SH-SY5Y (cell line): ENCODE results near the gene ADCY5.

Experiments
- GATA2 ChIP-seq: IDR thresholded peaks from 2 replicates; pipeline ENCODE4 v1.6.1; 2011; ENCODE audit warnings: mild to moderate bottlenecking, low read depth, low read length
- GATA3 ChIP-seq: IDR thresholded peaks from 2 replicates; pipeline ENCODE4 v1.6.1; 2011; ENCODE audit warnings: low read depth, mild to moderate bottlenecking, low read length, moderate library complexity

Gene ADCY5

DNA sequence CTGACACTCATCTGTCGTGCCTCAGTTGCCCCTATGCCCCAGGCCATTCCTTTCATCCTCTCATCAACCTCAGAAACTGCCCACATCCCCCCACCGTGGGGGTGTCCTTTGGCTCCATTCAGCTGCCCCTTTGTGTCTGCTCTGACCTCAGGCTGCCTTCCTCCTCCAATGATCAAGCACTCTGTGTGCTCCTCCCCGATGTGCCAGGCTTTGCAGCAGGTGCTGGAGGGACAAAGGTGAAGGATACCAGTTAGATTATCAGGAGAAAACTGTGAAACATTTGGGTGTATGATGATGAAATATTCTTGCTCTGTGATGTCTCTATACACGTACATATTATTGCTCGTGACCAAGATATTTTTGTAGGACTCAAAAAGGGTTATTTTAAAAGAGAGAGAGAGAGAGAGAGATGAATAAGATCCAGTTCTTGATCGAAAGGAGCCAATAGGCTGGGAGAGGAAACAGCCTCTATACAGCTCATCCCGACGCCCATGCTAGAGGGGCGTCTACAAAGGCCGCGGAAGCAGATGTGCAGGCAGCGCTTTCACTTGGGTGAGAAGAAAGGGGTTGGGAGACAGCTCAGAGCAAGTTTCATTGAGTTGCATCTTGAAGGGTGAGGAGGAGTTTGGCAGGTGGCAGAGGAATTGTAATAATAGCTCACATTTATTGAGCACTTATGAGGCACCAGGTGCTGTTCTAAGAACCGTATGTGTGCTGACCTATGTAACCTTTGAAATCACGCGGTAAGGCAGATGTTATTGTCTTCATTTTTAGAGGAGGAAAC lies 28.3 kb upstream of the ADCY5 start:
- TF ChIP-seq GATA2: no peak
- no peak for TF ChIP-seq GATA3

DNA sequence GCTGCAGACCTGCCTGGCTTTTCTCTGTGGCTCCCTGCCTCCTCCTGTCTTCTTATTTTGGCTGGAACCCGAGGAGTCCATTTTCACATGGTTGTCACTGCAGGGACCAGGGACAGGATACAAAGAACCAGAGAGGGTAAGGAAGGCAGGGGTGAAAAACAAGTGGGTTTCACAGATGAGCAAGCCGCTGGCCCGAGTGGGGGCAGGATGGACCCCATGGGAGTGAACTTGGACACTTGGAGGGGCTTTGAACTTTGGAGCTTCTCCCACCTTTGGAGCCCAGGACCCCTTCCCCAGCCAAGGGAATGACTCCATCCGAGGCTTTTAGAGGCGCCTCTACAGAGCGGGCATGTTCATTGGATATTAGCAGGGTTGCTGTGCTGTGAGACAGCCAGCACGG lies 26.9 kb upstream of the ADCY5 start:
- no peak for TF ChIP-seq GATA2
- no peak for TF ChIP-seq GATA3

DNA sequence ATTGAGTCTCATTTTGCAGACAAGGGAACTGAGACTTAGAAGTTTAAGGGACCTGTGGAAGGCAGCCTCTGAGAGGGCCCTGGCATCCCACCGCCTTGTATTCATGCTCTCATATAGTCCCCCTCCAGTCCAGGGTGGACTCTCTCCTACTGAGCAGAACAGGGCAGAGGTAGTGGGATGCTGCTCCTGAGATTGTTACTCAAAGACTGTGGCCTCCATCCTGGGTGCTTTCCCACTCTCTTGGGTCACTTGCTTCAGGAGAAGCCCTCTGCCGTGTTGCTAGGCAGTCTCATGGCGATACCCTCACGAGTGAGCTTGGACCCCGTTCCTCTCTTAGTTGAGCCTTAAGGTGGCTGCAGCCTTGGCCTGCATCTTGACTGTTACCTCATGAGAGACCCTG lies 22.2 kb upstream of the ADCY5 start:
- no peak for TF ChIP-seq GATA3
- TF ChIP-seq GATA2: no peak

DNA sequence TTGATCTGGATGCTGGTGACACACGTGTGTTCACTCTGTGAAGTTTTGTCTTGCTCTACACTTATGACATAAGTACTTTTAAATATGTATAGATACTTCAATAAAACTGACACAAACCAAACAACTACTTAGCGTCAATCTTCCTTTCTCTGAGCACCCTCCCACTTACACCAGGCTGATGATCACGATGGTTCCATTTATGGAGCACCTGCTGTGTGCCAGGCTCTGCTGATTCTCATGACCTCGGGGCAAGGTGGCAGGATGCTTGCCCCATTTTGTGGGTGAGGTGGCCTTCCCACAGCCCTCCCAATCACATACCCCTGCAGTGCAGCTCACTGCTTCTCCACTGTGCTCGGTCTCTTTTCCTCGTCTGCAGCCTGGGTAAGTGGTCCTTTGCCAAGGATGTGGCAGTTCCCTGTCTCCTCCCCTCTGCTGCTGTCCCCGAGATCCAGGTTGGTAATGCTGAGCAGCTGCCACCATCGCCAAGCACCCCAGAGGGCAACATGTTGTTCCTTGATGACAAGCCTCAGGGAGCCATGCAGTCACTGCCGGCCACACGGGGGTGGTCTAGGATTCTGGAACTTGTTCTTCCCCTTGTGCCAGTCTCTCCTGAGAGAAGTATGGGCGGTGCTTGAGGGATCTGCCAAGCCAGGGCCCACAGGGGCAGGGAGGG lies 20.6 kb upstream of the ADCY5 start:
- TF ChIP-seq GATA2 (no peak), GATA3 (no peak)

DNA sequence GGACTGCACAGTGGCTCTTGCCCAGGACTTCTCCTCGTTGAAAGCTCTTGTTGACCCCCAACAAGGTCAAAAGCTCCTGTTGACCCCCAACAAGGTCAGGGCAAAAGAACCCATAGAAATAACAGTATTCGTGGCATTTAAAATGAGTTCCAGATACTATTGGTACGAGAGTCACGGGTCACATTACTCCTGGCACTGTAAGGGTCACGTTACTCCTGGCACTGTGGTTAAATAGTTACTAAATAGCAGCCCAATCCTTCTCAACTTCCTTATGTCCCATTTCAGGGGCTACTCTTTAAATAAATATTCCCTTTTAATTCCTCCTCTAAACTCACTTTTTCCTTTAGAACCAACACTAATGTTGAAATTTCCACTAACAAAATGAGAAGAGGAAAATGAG lies 18.2 kb upstream of the ADCY5 start:
- no peak for TF ChIP-seq GATA3
- no peak for TF ChIP-seq GATA2

DNA sequence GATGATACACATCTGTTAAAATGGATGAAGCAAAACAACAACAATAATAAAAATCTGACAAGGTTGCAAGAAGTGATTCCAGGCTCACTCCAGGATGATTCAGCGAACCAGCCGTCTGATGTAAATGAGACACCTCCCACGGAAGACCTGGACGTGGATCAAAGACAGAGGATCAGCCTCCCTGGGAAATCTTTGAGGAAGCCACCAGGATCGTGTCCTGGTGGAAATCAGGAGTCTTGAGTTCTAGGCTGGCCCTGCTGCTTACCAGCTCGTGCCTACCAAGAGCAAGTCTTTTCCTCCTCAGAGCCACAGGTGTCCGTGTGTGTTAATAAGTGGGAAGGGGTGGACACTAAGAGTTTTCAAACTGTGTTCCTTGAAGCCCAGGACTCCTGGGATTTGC lies 15.3 kb upstream of the ADCY5 start:
- TF ChIP-seq GATA3 (no peak), GATA2 (no peak)

DNA sequence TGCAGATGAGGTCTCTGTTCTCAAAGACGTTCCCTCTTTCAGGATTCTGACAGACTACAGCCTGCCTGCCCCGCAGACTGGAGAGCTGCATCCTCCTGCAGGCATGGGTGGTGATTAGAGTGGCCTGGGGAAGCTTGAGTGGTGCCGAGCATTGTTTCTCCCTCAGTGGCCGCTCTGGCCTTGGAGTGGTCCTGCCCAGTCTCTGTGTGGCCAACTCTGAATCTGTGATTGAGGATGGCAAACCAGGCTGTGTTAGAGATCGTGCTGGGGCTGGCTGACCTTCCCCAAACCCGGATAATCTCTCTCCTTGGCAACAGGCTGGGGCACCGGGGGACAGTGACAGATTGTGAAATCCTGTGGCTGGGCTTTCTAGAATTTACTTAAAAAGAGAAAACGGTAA lies 11.0 kb upstream of the ADCY5 start:
- TF ChIP-seq GATA3 (no peak), GATA2 (no peak)

DNA sequence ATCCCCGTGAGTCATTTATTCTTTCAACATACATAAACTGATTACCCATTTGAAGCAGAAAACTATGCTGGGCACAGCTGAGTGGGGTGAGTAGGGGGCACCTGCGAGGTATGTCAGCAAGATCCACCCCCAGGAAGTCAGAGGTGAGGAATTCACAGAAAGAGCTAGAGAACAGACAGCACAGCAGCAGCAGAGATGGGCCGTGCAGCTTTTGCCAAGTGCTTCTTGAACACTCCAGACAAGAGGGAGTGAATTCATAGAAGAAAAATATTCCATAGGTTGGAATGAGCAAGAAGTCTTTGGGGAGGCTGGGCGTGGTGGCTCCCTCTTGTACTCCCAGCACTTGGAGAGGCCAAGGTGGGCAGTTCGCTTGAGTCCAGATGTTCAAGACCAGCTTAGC lies 9.4 kb upstream of the ADCY5 start:
- TF ChIP-seq GATA2 (no peak), GATA3 (no peak)

DNA sequence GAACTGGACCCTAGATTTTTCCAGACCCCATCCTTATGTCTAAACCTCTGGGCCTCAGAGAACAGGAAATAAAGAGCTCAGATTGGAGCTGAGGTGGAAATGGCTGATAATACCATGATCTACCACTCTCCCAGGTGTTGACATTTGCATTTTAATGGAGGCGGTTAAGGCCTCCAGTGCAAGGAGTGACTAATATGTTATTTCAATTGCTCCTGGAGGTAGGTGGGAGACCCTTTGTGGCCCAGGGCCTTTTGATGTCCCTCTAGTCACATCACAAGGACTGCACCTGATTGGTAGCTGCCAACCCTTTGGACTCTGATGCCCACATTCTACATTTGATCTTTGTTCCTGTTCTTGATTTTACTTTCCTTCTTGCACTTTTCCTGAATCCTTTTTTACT lies 9.0 kb upstream of the ADCY5 start:
- TF ChIP-seq GATA3: no peak
- no peak for TF ChIP-seq GATA2

DNA sequence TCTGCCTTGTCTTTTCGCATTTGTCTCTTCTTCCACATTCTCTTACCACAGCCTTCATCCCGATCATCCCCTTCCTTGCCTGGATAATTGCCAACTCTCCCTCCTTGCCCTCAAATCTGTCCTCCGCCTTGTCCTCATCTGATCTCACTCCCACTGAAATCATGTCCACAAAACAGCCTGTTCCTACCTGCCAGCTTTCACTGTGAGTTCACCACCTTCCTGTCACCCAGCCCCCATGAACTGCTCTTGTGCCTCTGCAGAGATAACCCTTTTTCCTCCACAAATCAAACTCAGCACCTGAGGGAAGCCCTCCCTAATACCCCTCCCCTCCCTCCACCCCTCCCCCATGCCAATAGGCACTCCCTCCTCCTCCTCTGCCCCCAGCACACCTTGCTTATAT lies 4.8 kb upstream of the ADCY5 start:
- TF ChIP-seq GATA2 (no peak), GATA3 (no peak)

DNA sequence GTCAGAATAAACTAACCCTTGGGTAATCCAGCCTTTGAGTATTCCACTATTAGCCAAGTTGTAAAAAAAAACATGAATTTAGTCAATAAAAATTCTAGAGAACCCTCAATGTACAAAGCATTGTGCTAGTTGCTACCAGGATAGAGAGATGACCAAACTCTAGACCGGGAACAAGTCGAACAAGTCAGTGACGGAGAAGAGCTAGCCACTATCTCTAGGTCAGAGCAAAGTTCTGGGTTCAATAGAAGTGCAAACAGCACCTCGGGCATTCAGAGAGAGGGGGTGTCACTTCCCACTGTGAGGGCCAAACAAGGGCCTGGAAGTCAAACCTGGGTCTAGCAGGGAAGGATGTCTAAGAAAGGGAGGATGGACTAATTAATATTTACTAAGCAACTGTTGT lies 2.3 kb upstream of the ADCY5 start:
- TF ChIP-seq GATA3 (no peak), GATA2 (no peak)

DNA sequence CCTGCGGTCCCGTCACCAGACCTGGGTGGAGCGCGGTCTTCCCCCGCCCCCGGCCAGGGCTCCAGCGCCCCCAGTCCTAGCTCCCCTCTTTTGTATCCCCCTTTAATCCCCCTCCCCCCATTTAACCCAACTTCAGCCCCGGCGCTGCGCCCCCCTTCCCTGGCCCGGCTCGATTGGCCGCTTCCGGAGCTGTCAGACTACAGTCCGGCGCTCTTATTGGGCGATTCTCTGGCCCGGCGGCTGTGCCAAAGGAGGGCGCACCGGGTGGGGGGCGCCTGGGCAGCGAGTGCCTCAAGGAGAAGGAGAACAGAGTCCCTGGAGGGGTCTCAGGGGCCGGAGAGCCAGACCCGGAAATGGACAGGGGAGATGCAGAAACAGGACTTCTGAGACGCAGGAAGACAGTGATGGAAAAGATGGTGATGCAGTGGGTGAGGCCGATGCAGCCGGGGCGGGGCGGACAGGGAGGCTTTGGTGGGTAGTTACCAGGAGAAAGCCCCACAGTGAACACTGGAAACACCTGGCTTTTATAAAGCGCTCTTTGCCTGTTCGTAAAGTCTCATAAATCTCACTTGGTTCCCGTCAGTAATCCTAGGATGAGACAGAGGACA lies 1.2 kb upstream of the ADCY5 start:
- TF ChIP-seq GATA3 (no peak), GATA2 (no peak)

DNA sequence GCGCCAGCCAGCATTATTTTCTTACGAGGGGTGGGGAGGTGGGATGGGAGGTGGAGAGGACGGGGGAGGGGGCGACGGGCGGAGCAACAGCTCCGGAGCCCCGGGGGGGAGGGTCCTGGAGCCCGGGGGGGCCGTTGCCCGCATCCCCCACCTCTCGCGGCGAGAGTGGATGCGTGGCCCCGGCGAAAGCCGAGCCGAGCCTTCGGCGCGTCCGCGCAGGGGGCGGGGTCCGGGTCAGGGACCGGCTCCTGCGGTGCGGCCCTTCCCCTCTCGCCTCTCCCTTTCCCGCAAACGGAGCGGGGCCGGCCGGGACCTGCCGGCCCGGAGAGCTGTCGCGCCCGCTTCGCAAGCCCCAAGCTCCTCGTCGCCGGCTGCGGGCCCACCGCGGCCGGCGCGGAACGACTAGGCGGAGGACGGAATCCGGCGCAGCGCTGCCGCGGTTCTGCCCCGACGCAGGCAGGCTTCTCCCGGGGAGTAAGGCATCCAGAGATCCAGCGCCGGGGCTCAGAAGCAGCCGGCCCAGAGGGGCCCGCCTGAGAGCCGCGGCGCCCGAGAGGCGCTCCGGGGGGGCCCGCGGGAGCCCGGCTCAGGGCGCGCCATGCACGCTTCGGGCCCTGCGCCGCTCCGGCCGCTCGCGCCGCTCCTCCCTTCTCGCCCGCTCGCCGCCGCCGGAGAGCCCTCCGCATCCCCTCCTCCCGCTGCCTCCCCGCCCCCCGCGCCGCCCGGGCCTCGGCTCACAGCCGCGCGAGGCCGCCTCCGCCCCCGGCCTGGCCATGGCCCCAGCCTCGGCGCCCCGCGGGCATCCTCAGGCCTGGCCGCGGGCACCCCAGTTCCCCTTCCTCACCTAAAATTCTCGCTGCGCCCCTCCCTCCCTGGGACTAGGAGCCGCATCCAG lies 459 bp upstream of the ADCY5 start:
- no peak for TF ChIP-seq GATA3
- no peak for TF ChIP-seq GATA2
